ENCODE measurements around the gene ADAMTS17.

DNA sequence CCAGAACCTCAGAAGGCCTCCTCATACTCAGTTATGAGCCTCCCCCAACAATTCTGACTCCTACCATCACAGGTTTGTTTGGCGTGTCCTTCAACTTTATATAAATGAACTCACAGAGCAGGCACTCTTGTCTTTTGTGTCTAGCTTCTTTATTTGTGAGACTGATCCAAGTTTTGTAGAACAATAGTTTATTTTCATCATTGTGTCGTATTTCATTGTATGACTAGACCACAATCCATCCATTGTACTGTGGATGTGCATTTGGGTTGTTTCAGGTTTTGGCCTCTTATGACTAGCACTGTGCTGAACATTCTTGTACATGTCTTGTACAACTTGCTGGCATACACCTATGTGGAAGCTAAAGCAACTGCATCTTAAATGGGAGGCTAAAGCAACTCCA is 315.7 kb downstream of the ADAMTS17 start:
- TF ChIP-seq CTCF (IDR thresholded peaks at IDR 0.05), result no peak
- no peak for TF ChIP-seq POLR2A (IDR thresholded peaks at IDR 0.05)

Data from testis (tissue), 2 donors.